HepG2 (cell line): ENCODE measurements around the gene BPIFB6. TPM values are rescaled to one million over a fixed set of nuclear protein-coding genes. Genes with fewer than 3 reads are reported as not detected.
A peak's percentile ranks its signal among the peaks of the same experiment; 100 is the strongest.

Source experiments
- ATAD3A ChIP-seq: sonication (generic); formaldehyde crosslinking; IDR thresholded peaks from 2 replicates; pipeline ENCODE4 v1.4.0; 2020; ENCODE audit warnings: missing genetic modification reagents
- BRF2 ChIP-seq: sonication (generic); formaldehyde crosslinking; IDR thresholded peaks from 2 replicates; pipeline ENCODE4 v1.8.1; 2022; ENCODE audit warnings: mild to moderate bottlenecking, missing genetic modification reagents
- ELK4 ChIP-seq: sonication (generic); formaldehyde crosslinking; IDR thresholded peaks from 2 replicates; pipeline ENCODE4 v1.9.0; 2021; ENCODE audit warnings: missing genetic modification reagents, borderline replicate concordance
- ETV6 ChIP-seq: sonication (generic); formaldehyde crosslinking; conservative IDR thresholded peaks from 2 replicates; pipeline ENCODE4 v1.4.0; 2020; ENCODE audit warnings: missing genetic modification reagents
- GATA4 ChIP-seq: sonication (generic); IDR thresholded peaks from 2 replicates; pipeline ENCODE4 v1.6.1; 2016; ENCODE audit warnings: antibody characterized with exemption, low read depth, borderline replicate concordance
- HIVEP1 ChIP-seq: sonication (generic); formaldehyde crosslinking; IDR thresholded peaks from 2 replicates; pipeline ENCODE4 v1.4.0; 2020; ENCODE audit warnings: mild to moderate bottlenecking, missing genetic modification reagents
- HNRNPUL1 ChIP-seq: fragments of 200-400 bp; formaldehyde crosslinking; IDR thresholded peaks from 2 replicates; pipeline ENCODE4 v1.6.1; 2017; ENCODE audit warnings: low read depth, mild to moderate bottlenecking, low read length, moderate library complexity
- KDM3A ChIP-seq: IDR thresholded peaks from 2 replicates; pipeline ENCODE4 v1.6.1; 2018; ENCODE audit warnings: low read depth, missing compliant biosample characterization
- RARA ChIP-seq: IDR thresholded peaks from 2 replicates; pipeline ENCODE4 v1.6.1; 2016; ENCODE audit warnings: missing genetic modification reagents, missing compliant biosample characterization
- RCOR2 ChIP-seq: IDR thresholded peaks from 2 replicates; pipeline ENCODE4 v1.6.1; 2016; ENCODE audit warnings: missing biosample characterization, missing genetic modification reagents
- TEAD2 ChIP-seq: sonication (generic); formaldehyde crosslinking; IDR thresholded peaks from 2 replicates; pipeline ENCODE4 v1.9.0; 2021; ENCODE audit warnings: missing genetic modification reagents
- TOE1 ChIP-seq: sonication (generic); formaldehyde crosslinking; IDR thresholded peaks from 2 replicates; pipeline ENCODE4 v1.4.0; 2020; ENCODE audit warnings: mild to moderate bottlenecking, missing genetic modification reagents
- XRCC5 ChIP-seq: fragments of 200-400 bp; formaldehyde crosslinking; optimal IDR thresholded peaks from 2 replicates; pipeline ENCODE3; 2017; ENCODE audit warnings: mild to moderate bottlenecking, low read length
- ZFYVE20 ChIP-seq: sonication (generic); formaldehyde crosslinking; IDR thresholded peaks from 2 replicates; pipeline ENCODE4 v1.8.0; 2023; ENCODE audit warnings: low read depth, mild to moderate bottlenecking, moderate library complexity, missing genetic modification reagents, borderline replicate concordance
- ZHX1 ChIP-seq: sonication (generic); formaldehyde crosslinking; IDR thresholded peaks from 2 replicates; pipeline ENCODE4 v1.8.1; 2022; ENCODE audit warnings: low read depth, mild to moderate bottlenecking, missing genetic modification reagents
- ZNF205 ChIP-seq: IDR thresholded peaks from 2 replicates; pipeline ENCODE4 v1.6.1; 2018; ENCODE audit warnings: missing biosample characterization, missing genetic modification reagents
- ZNF350 ChIP-seq: sonication (generic); formaldehyde crosslinking; IDR thresholded peaks from 2 replicates; pipeline ENCODE4 v1.4.0; 2020; ENCODE audit warnings: mild to moderate bottlenecking, low read depth, missing genetic modification reagents, borderline replicate concordance
- ZNF468 ChIP-seq: sonication (generic); formaldehyde crosslinking; IDR thresholded peaks from 2 replicates; pipeline ENCODE4 v1.8.0; 2022; ENCODE audit warnings: mild to moderate bottlenecking, moderate library complexity, missing genetic modification reagents
- ZNF530 ChIP-seq: sonication (generic); formaldehyde crosslinking; IDR thresholded peaks from 2 replicates; pipeline ENCODE4 v1.5.0; 2020; ENCODE audit warnings: low read depth, mild to moderate bottlenecking, missing genetic modification reagents
- ZNF564 ChIP-seq: sonication (generic); formaldehyde crosslinking; IDR thresholded peaks from 2 replicates; pipeline ENCODE4 v1.8.1; 2023; ENCODE audit warnings: mild to moderate bottlenecking, missing genetic modification reagents
- ZSCAN12 ChIP-seq: sonication (generic); formaldehyde crosslinking; IDR thresholded peaks from 2 replicates; pipeline ENCODE4 v1.9.0; 2021; ENCODE audit warnings: mild to moderate bottlenecking, missing genetic modification reagents
- polyA plus RNA-seq, 8 experiments: library from polyadenylated mRNA; depleted of rRNA in 3 of 8; stranded (reverse) in 7 of 8; unstranded in 1 of 8; fragments of >200 nt; fragmentation: Illumina TruSeq in 4 of 8; extraction: Trizol in 4 of 8; gene quantifications; 2 replicates each; pipeline versions ENCODE4 v1.2.1 to v1.2.3, GENCODE V29; 2011 to 2016; ENCODE audit warnings: low read depth in 4 of 8, missing spikeins in 1 of 8, mixed read lengths in 1 of 8; ENCODE audit not compliant: insufficient read depth in 1 of 8
- total RNA-seq, 5 experiments: library from RNA; depleted of rRNA; stranded (reverse); fragments of >200 nt; fragmentation: Illumina TruSeq; extraction: Trizol; gene quantifications; 2 replicates each; pipeline ENCODE4 v1.2.3, GENCODE V29; 2016; ENCODE audit warnings: low read depth in 1 of 5
- TF ChIP-seq, protein P1 (sequence below): fragments of 450-650 bp; IDR thresholded peaks from 2 replicates; pipeline ENCODE4 v1.6.1; 2016
- TF ChIP-seq, protein P2 (sequence below): IDR thresholded peaks from 2 replicates; pipeline ENCODE4 v1.6.1; 2016; ENCODE audit warnings: mild to moderate bottlenecking

The BPIFB6 gene
- total and polyA plus RNA-seq, 2 of the 13 experiments (the other 11 are each of a cell fraction or from before 2014, with no cell fraction given) = 0.13 to 1.7 TPM

GRCh38 chr20:33019465-33020277 lies 11.8 kb upstream of the BPIFB6 start (continued):
- no peak for TF ChIP-seq RARA
- TF ChIP-seq GATA4 = no peak
- TF ChIP-seq TEAD2 (CRISPR knock-in tag) = no peak
- TF ChIP-seq ATAD3A (CRISPR knock-in tag) = no peak
- TF ChIP-seq KDM3A (CRISPR knock-in tag) = no peak
- TF ChIP-seq, protein P1, sequence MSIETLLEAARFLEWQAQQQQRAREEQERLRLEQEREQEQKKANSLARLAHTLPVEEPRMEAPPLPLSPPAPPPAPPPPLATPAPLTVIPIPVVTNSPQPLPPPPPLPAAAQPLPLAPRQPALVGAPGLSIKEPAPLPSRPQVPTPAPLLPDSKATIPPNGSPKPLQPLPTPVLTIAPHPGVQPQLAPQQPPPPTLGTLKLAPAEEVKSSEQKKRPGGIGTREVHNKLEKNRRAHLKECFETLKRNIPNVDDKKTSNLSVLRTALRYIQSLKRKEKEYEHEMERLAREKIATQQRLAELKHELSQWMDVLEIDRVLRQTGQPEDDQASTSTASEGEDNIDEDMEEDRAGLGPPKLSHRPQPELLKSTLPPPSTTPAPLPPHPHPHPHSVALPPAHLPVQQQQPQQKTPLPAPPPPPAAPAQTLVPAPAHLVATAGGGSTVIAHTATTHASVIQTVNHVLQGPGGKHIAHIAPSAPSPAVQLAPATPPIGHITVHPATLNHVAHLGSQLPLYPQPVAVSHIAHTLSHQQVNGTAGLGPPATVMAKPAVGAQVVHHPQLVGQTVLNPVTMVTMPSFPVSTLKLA = no peak
- peak; percentile 43 for TF ChIP-seq XRCC5
- TF ChIP-seq, protein P2, sequence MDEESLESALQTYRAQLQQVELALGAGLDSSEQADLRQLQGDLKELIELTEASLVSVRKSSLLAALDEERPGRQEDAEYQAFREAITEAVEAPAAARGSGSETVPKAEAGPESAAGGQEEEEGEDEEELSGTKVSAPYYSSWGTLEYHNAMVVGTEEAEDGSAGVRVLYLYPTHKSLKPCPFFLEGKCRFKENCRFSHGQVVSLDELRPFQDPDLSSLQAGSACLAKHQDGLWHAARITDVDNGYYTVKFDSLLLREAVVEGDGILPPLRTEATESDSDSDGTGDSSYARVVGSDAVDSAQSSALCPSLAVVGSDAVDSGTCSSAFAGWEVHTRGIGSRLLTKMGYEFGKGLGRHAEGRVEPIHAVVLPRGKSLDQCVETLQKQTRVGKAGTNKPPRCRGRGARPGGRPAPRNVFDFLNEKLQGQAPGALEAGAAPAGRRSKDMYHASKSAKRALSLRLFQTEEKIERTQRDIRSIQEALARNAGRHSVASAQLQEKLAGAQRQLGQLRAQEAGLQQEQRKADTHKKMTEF (CRISPR knock-in tag) = no peak
- TF ChIP-seq RCOR2 (CRISPR knock-in tag) = no peak
- TF ChIP-seq HIVEP1 = 0 out of 2 replicates have a peak, but pooled peaks have one; percentile 41
- no peak for TF ChIP-seq ZNF205 (CRISPR knock-in tag)
- TF ChIP-seq HNRNPUL1 = no peak
- TF ChIP-seq ZNF564 = no peak
- no peak for TF ChIP-seq ELK4 (CRISPR knock-in tag)
- TF ChIP-seq ZSCAN12 (CRISPR knock-in tag) = no peak
- TF ChIP-seq ZNF468 (CRISPR knock-in tag) = no peak
- TF ChIP-seq TOE1 (CRISPR knock-in tag) = no peak
- TF ChIP-seq ZNF530 (CRISPR knock-in tag) = no peak
- TF ChIP-seq ZFYVE20 (CRISPR knock-in tag) = no peak
- TF ChIP-seq ZHX1 (CRISPR knock-in tag) = no peak
- no peak for TF ChIP-seq ZNF350
- no peak for TF ChIP-seq ETV6
- TF ChIP-seq BRF2 (CRISPR knock-in tag) = no peak
